DMS 273 (cell line): ENCODE measurements around the gene SEMA4D.

Experiments used
- DNase-seq: peaks from one replicate; lab custom pipeline; 2025; ENCODE audit not compliant: unreplicated experiment; lab: John Stamatoyannopoulos, UW

Gene SEMA4D

GRCh38 chr9:89446261-89446960, 51.5 kb downstream of the SEMA4D start:
- DNase-seq, result no peak

- no peak for DNase-seq
Observed at GRCh38 chr9:89445801-89446251, 52.1 kb downstream of the SEMA4D start.

- DNase-seq, result no peak
Observed at GRCh38 chr9:89444925-89445765, 52.8 kb downstream of the SEMA4D start.

- DNase-seq, result no peak
Observed at GRCh38 chr9:89444274-89444673, 53.6 kb downstream of the SEMA4D start.

GRCh38 chr9:89442981-89443814, 54.7 kb downstream of the SEMA4D start:
- DNase-seq, result no peak

GRCh38 chr9:89442501-89442978, 55.4 kb downstream of the SEMA4D start:
- DNase-seq, result no peak

- no peak for DNase-seq
Observed at GRCh38 chr9:89441986-89442385, 55.9 kb downstream of the SEMA4D start.

GRCh38 chr9:89441655-89441970, 56.3 kb downstream of the SEMA4D start:
- no peak for DNase-seq

- no peak for DNase-seq
Observed at GRCh38 chr9:89440951-89441654, 56.8 kb downstream of the SEMA4D start.

GRCh38 chr9:89440548-89440947, 57.4 kb downstream of the SEMA4D start:
- DNase-seq, result no peak

- DNase-seq, result no peak
Observed at GRCh38 chr9:89440046-89440445, 57.9 kb downstream of the SEMA4D start.

- no peak for DNase-seq
Observed at GRCh38 chr9:89439571-89439970, 58.3 kb downstream of the SEMA4D start.

- DNase-seq, result no peak
Observed at GRCh38 chr9:89438194-89438593, 59.7 kb downstream of the SEMA4D start.

GRCh38 chr9:89437772-89438171, 60.1 kb downstream of the SEMA4D start:
- peak; percentile 14 for DNase-seq

GRCh38 chr9:89436963-89437625, 60.8 kb downstream of the SEMA4D start:
- no peak for DNase-seq

GRCh38 chr9:89436326-89436725, 61.6 kb downstream of the SEMA4D start:
- DNase-seq, result no peak

GRCh38 chr9:89435071-89435823, 62.7 kb downstream of the SEMA4D start:
- no peak for DNase-seq

- DNase-seq, result no peak
Observed at GRCh38 chr9:89434636-89435035, 63.3 kb downstream of the SEMA4D start.

- DNase-seq, result no peak
Observed at GRCh38 chr9:89433826-89434225, 64.1 kb downstream of the SEMA4D start.
